IPS-11a (cell line): Measurements from ENCODE around the gene MYO9A.

Source experiments
- H3K4me3 ChIP-seq: one replicate; pipeline ENCODE4 v1.5.1; 2013; ENCODE audit warnings: low read depth, low read length, control low read depth

MYO9A gene

GRCh38 chr15:71788646-71789579, 329.0 kb downstream of the MYO9A start:
- no peak overlapping the region for H3K4me3 ChIP-seq

GRCh38 chr15:71786673-71787072, 331.3 kb downstream of the MYO9A start:
- no peak overlapping the region for H3K4me3 ChIP-seq

DNA sequence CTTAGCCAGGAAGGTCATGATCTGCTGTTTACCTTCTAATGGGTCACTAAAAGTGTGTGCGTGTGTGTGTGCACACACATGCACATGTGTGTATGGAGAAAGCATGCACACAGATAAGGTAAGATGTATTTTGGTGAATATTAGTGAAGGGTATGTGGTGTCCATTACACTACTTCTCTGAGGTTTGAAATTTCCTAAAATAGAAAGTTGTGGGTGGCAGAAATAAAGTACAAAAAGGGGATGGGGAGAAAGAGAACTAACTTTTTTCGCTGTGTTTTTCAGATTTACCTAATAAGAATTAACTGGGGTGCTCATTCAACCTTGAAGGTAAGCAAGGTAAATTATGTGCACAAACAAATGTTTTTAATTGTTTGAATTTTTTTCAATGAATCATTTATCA, 332.0 kb downstream of the MYO9A start:
- H3K4me3 ChIP-seq = no peak overlapping the region

DNA sequence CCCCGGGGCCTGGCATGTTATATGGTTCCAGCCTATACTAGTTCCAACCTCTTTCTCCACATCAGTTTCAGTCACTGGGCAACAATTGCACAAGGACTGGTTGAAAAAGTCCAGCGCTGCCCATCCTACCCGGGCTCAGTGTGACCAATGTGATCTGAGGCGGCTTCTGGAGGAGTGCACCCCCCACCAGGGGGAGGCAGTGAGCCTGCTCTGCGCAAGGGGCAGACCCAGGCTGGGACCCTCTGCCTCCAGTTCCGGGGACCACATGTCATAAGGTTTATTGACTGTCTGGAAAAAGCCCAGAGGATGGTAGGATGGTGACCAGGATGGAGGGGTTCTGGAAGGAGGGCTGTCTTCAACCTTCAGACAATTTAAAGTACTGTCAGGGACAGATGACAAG, 333.2 kb downstream of the MYO9A start:
- no peak overlapping the region for H3K4me3 ChIP-seq

DNA sequence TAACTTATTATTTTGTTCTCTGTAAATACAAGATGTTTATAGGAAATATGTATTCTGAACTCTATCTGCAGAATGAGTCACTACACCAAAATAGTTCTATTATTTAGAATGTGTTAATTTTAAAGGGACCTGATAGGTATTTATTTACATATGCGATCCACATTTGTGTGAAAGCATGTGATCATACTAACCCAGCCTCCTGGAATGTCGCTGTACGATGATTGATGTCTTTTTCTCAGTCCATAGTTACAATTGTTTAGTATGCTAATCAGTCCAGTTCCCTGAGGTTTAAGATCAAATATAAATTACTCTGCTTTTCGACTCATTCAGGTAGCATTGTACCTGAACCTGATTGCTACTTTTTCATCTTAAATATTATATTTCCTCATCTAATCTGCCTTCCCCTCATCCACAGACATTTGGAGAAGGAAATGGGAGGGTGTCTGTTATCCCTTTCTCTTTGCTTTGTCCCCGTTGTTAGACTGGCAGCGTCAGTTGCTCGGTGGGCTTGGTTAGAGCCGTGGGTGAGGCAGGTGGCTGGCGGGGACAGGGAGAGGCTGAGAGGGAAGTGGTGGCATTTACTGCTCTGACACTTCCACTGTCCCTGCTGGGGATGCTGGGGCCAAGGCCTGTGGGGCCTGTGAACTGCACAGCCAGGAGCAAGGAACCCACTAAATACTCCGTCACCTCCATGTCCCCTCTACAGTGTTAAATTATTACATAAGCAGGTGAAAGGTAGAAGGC, 335.4 kb downstream of the MYO9A start:
- H3K4me3 ChIP-seq = no peak overlapping the region

- no peak overlapping the region for H3K4me3 ChIP-seq
These were observed 336.0 kb downstream of the MYO9A start for GRCh38 chr15:71781965-71782265.

DNA sequence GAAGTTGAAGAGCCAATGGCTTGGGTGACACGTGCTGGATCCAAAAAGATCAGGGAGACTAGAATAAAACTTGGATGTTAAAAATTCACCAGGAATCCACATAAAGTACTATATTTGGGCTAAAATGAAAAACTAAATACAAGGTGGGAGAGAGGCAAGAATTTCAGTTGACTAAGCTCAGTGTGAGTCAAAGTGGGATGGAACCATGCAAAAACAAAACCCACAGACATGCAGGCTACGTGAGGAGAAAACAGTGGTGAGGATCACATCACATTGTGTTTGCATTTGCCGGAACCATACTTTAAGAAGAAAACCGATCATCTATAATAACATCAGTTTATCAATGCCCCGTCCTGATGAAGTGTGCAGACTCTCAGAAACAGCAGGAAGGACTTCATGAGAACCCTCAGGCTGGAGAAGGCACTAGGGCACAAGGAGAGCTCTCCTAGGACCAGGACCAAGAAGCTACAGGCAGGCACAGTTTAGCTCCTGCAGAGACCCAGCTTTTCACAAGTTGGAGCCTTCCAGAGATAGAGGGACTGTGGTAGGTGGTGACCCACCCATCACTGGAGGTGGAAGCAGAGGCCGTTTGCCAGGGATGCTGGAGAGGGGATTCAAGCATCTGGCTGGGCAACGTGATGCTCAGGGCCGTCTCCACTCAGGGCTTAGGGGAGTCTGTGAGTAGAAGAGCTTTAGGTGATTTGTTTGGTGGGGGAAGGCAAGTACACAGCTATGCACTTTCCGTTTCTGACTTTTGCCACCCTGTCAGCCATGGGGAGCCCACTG, 336.6 kb downstream of the MYO9A start:
- no peak overlapping the region for H3K4me3 ChIP-seq

- no peak overlapping the region for H3K4me3 ChIP-seq
These were observed 337.6 kb downstream of the MYO9A start for GRCh38 chr15:71780115-71780976.

- H3K4me3 ChIP-seq = no peak overlapping the region
These were observed 338.7 kb downstream of the MYO9A start for GRCh38 chr15:71779073-71779797.

DNA sequence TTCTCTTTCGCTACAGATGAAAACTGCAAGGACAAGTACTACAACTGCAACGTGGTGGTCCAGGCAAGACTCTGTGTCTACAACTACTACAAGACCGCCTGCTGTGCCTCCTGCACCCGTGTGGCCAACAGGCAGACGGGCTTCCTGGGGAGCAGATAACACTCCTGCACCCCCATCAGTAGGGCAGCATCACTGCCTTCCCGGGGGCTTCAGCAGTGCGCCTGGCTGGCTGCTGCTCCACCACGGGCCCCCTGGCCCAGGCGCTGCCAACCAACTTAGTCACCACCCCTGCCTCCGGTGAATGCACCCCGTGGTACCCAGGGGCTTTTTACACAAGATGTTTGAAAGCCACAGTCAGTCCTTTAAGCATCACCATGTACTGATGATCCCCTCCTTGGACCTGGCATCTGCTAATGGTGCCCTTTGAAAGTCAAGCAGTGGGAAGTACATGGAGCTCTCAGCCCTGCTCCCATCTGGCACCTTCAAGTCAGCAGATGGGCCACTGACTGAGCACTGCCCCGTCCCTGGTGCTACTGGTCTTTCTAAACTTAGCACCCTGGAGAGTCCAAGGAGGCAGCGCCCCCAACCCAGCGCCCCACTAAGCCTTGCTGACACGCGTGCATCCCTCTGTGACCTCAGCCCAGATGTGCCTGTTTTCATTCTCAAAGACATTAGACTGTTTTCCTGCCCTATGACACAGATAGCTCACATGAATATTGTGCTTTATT, 340.6 kb downstream of the MYO9A start:
- no peak overlapping the region for H3K4me3 ChIP-seq

GRCh38 chr15:71776304-71776703, 341.6 kb downstream of the MYO9A start:
- no peak overlapping the region for H3K4me3 ChIP-seq

DNA sequence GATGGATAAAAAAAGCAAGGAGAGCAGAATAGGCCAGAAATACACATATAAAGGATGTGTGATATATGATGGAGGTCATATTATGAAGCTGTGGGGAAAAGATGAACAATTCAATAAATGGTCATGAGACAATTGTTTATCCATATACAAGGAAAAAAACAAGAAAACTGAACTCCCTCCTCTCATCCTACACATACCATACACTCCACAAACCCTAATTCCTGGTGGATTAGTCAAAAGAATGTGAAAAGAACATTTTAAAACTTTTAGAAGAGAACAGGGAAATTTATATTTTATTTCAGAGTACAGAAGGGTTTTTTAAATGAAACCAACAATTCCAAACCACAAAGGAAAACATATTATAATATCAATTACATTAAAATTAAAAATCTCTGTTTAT, 342.1 kb downstream of the MYO9A start:
- no peak overlapping the region for H3K4me3 ChIP-seq

GRCh38 chr15:71773206-71773859, 344.6 kb downstream of the MYO9A start:
- no peak overlapping the region for H3K4me3 ChIP-seq
